Measurements from ENCODE around the gene ICA1. TPM values are rescaled to one million over a fixed set of nuclear protein-coding genes. Genes with fewer than 3 reads are reported as not detected.

ICA1 gene
- total RNA-seq, 2 experiments from 2014 or later, result 0.62 to 0.96 TPM

DNA sequence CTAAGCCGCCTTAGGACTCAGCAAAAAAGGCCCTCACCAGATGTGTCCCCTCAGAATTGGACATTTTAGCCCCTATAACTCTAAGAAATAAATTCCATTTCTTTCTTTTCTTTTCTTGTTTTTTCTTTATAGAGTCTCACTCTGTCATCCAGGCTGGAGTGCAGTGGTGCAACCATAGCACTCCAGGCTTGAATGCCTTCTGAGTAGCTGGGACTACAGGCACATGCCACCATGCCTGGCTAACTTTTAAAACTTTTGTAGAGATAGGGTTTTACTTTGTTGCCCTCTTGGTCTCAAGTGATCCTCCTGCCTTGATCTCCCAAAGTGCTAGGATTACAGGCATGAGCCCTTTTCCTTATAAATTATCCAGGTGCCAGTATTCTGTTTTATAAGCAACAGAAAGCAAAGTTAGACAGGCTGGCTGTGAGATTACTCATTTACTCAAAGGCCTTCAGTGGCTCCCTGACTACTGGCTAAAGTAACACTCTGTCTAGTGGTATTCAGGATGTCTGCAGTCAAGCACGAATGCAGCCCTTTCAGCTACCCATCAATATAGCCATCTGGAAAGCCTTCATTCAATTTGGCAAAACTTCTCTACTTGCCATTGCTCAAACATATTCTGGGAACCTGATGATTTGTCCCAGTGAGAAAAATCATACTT is 128.6 kb downstream of the ICA1 start:
- peak overlapping the region; percentile 79 for H3K27ac Mint-ChIP-seq
- no peak overlapping the region for H3K4me3 Mint-ChIP-seq
- no peak for DNase-seq
- no peaks in the 10 kb centered on the region for H3K27me3 Mint-ChIP-seq
- peaks cover 3% of the 10 kb centered on the region for H3K9me3 Mint-ChIP-seq
- H3K36me3 Mint-ChIP-seq, result no peaks in the 10 kb centered on the region
- H3K4me1 Mint-ChIP-seq, result peaks cover 65% of the 10 kb centered on the region

- Mint-ChIP-seq H3K27ac (peak overlapping the region; percentile 68), H3K27me3 (no peaks in the 10 kb centered on the region), H3K4me3 (peak overlapping the region; percentile 6), H3K4me1 (peaks cover 77% of the 10 kb centered on the region), H3K36me3 (no peaks in the 10 kb centered on the region), H3K9me3 (peaks cover 3% of the 10 kb centered on the region)
- DNase-seq, result no peak
Observed at GRCh38 chr7:8131694-8132605, 130.0 kb downstream of the ICA1 start.

GRCh38 chr7:8130663-8131062 is 131.3 kb downstream of the ICA1 start:
- no peak overlapping the region for H3K4me3 Mint-ChIP-seq
- no peak overlapping the region for H3K27ac Mint-ChIP-seq
- DNase-seq, result no peak
- no peaks in the 10 kb centered on the region for H3K27me3 Mint-ChIP-seq
- no peaks in the 10 kb centered on the region for H3K36me3 Mint-ChIP-seq
- H3K9me3 Mint-ChIP-seq, result peaks cover 3% of the 10 kb centered on the region
- H3K4me1 Mint-ChIP-seq, result peaks cover 85% of the 10 kb centered on the region

- Mint-ChIP-seq H3K27ac (no peak overlapping the region), H3K27me3 (no peaks in the 10 kb centered on the region), H3K36me3 (no peaks in the 10 kb centered on the region), H3K4me3 (no peak overlapping the region), H3K9me3 (peaks cover 3% of the 10 kb centered on the region), H3K4me1 (peaks cover 85% of the 10 kb centered on the region)
- DNase-seq, result no peak
Observed at GRCh38 chr7:8129318-8129659, 132.7 kb downstream of the ICA1 start.

GRCh38 chr7:8128449-8129317 is 133.3 kb downstream of the ICA1 start:
- Mint-ChIP-seq H3K9me3 (peaks cover 3% of the 10 kb centered on the region), H3K27ac (peak overlapping the region; percentile 76), H3K4me3 (no peak overlapping the region), H3K27me3 (no peaks in the 10 kb centered on the region), H3K4me1 (peaks cover 80% of the 10 kb centered on the region), H3K36me3 (no peaks in the 10 kb centered on the region)
- DNase-seq, result no peak

- H3K9me3 Mint-ChIP-seq, result peaks cover 3% of the 10 kb centered on the region
- peak overlapping the region; percentile 70 for H3K4me3 Mint-ChIP-seq
- no peaks in the 10 kb centered on the region for H3K27me3 Mint-ChIP-seq
- no peak for DNase-seq
- H3K27ac Mint-ChIP-seq, result peak overlapping the region; percentile 98
- no peaks in the 10 kb centered on the region for H3K36me3 Mint-ChIP-seq
- peaks cover 63% of the 10 kb centered on the region for H3K4me1 Mint-ChIP-seq
Observed at GRCh38 chr7:8126601-8127167, 135.3 kb downstream of the ICA1 start.

GRCh38 chr7:8125680-8126444 is 136.1 kb downstream of the ICA1 start:
- DNase-seq, result peak; percentile 83
- H3K27ac Mint-ChIP-seq, result peak overlapping the region; percentile 98
- H3K36me3 Mint-ChIP-seq, result no peaks in the 10 kb centered on the region
- H3K27me3 Mint-ChIP-seq, result no peaks in the 10 kb centered on the region
- H3K9me3 Mint-ChIP-seq, result peaks cover 3% of the 10 kb centered on the region
- H3K4me3 Mint-ChIP-seq, result peak overlapping the region; percentile 70
- H3K4me1 Mint-ChIP-seq, result peaks cover 66% of the 10 kb centered on the region

- no peaks in the 10 kb centered on the region for H3K27me3 Mint-ChIP-seq
- no peak for DNase-seq
- H3K4me1 Mint-ChIP-seq, result peaks cover 52% of the 10 kb centered on the region
- peaks cover 4% of the 10 kb centered on the region for H3K9me3 Mint-ChIP-seq
- peak overlapping the region; percentile 28 for H3K27ac Mint-ChIP-seq
- no peak overlapping the region for H3K4me3 Mint-ChIP-seq
- H3K36me3 Mint-ChIP-seq, result no peaks in the 10 kb centered on the region
Observed at GRCh38 chr7:8121243-8121642, 140.7 kb downstream of the ICA1 start.

DNA sequence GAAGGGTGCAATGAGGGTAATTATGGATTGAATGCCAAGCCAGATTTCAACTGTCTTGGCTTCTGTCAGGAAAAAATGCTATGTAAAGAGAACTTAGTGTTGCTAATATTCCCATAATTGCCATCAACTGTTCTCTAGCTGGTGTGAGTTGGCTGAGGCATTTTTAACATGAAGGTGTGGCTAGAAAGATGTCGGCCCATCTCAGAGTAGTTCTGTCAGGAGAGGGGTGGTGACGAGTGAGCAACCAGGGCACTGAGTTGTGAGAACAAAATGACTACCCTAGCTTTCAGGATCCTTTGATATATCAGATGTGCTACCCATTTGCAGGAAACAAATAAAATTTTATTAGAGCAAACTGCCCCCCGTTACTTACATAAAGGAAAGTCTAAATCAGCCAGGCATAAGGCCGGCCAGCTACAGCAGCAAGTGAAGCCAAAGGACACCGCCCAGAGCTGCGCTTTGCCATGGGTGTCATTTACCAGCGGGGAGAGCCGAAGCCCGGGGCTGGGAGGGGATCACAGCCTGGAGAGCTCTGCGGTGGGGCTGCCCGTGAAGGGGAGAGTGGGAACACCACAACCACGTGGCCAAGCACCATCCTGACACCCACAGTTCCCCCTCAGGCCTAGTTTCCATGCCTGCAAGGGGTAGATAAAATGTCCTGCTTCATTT is 141.4 kb downstream of the ICA1 start:
- H3K36me3 Mint-ChIP-seq, result peaks cover 3% of the 10 kb centered on the region
- H3K9me3 Mint-ChIP-seq, result peaks cover 4% of the 10 kb centered on the region
- no peak overlapping the region for H3K4me3 Mint-ChIP-seq
- peak overlapping the region; percentile 28 for H3K27ac Mint-ChIP-seq
- H3K27me3 Mint-ChIP-seq, result no peaks in the 10 kb centered on the region
- peaks cover 51% of the 10 kb centered on the region for H3K4me1 Mint-ChIP-seq
- DNase-seq, result no peak

- Mint-ChIP-seq H3K36me3 (peaks cover 3% of the 10 kb centered on the region), H3K4me1 (peaks cover 53% of the 10 kb centered on the region), H3K4me3 (no peak overlapping the region), H3K9me3 (peaks cover 10% of the 10 kb centered on the region), H3K27ac (no peak overlapping the region), H3K27me3 (no peaks in the 10 kb centered on the region)
- DNase-seq, result no peak
Observed at GRCh38 chr7:8119262-8119661, 142.7 kb downstream of the ICA1 start.

DNA sequence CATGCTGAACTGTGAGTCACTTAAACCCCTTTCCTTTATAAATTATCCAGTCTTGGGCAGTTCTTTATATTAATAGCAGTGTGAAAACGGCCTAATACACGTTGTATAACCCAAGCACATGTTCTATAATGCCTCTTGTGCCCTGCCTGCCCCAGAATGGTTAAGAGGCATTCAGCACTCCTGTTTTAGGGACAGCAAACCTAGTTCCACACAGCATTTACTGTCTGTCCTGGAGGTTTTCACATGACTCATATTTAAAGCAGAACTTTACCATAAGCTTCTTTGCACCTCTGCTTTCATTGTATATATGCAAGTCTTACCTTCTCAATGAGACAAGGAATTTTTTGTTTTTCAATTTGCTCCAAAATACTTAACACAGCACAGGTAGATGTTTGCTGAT is 144.8 kb downstream of the ICA1 start:
- Mint-ChIP-seq H3K27me3 (no peaks in the 10 kb centered on the region), H3K9me3 (peaks cover 10% of the 10 kb centered on the region), H3K4me1 (peaks cover 59% of the 10 kb centered on the region), H3K4me3 (no peak overlapping the region), H3K36me3 (peaks cover 5% of the 10 kb centered on the region), H3K27ac (no peak overlapping the region)
- no peak for DNase-seq

GRCh38 chr7:8115547-8116402 is 146.2 kb downstream of the ICA1 start:
- Mint-ChIP-seq H3K27me3 (no peaks in the 10 kb centered on the region), H3K9me3 (peaks cover 10% of the 10 kb centered on the region), H3K4me3 (no peak overlapping the region), H3K4me1 (peaks cover 46% of the 10 kb centered on the region), H3K27ac (peak overlapping the region; percentile 50), H3K36me3 (peaks cover 5% of the 10 kb centered on the region)
- peak; percentile 23 for DNase-seq

- H3K4me1 Mint-ChIP-seq, result peaks cover 40% of the 10 kb centered on the region
- peaks cover 10% of the 10 kb centered on the region for H3K9me3 Mint-ChIP-seq
- H3K4me3 Mint-ChIP-seq, result no peak overlapping the region
- no peaks in the 10 kb centered on the region for H3K27me3 Mint-ChIP-seq
- DNase-seq, result no peak
- peaks cover 5% of the 10 kb centered on the region for H3K36me3 Mint-ChIP-seq
- peak overlapping the region; percentile 50 for H3K27ac Mint-ChIP-seq
Observed at GRCh38 chr7:8114175-8114574, 147.8 kb downstream of the ICA1 start.
